ENCODE measurements around the gene ADGRD1. TPM values are rescaled to one million over a fixed set of nuclear protein-coding genes. Genes with fewer than 3 reads are reported as not detected.
"Not testable (repeated sequence)": the region's sequence is repeated elsewhere in the genome, so short reads cannot be mapped to it uniquely, and the experiment has no call there.

Gene ADGRD1
- total RNA-seq, 1 donor from 2014 or later = 0.98 TPM

GRCh38 chr12:131071234-131071820, 117.6 kb downstream of the ADGRD1 start:
- not testable (repeated sequence) for H3K36me3 Mint-ChIP-seq (ENCODE audit: low read depth); H3K4me1 Mint-ChIP-seq; H3K27me3 Mint-ChIP-seq (ENCODE audit: low read depth); H3K27ac Mint-ChIP-seq (ENCODE audit: unreplicated experiment); DNase-seq (ENCODE audit: low read depth, low spot score); H3K9me3 Mint-ChIP-seq; H3K4me3 Mint-ChIP-seq

GRCh38 chr12:131071950-131072349, 118.2 kb downstream of the ADGRD1 start:
- not testable (repeated sequence) for H3K4me1 Mint-ChIP-seq; H3K9me3 Mint-ChIP-seq; H3K36me3 Mint-ChIP-seq (ENCODE audit: low read depth); H3K27me3 Mint-ChIP-seq (ENCODE audit: low read depth); H3K27ac Mint-ChIP-seq (ENCODE audit: unreplicated experiment); DNase-seq (ENCODE audit: low read depth, low spot score); H3K4me3 Mint-ChIP-seq

- Mint-ChIP-seq H3K9me3 (no peaks in the 10 kb centered on the region), H3K4me1 (no peaks in the 10 kb centered on the region), H3K27ac (ENCODE audit: unreplicated experiment) (no peak overlapping the region), H3K36me3 (ENCODE audit: low read depth) (no peaks in the 10 kb centered on the region), H3K27me3 (ENCODE audit: low read depth) (no peaks in the 10 kb centered on the region), H3K4me3 (no peak overlapping the region)
- no peak for TF ChIP-seq CTCF (conservative IDR thresholded peaks at IDR 0.05)
- DNase-seq (ENCODE audit: low read depth, low spot score) = no peak
These were observed 118.9 kb downstream of the ADGRD1 start for GRCh38 chr12:131072451-131073230.

- no peak overlapping the region for H3K4me3 Mint-ChIP-seq
- no peaks in the 10 kb centered on the region for H3K4me1 Mint-ChIP-seq
- DNase-seq (ENCODE audit: low read depth, low spot score) = no peak
- no peak for TF ChIP-seq CTCF (conservative IDR thresholded peaks at IDR 0.05)
- no peaks in the 10 kb centered on the region for H3K36me3 Mint-ChIP-seq (ENCODE audit: low read depth)
- H3K27ac Mint-ChIP-seq (ENCODE audit: unreplicated experiment) = no peak overlapping the region
- no peaks in the 10 kb centered on the region for H3K27me3 Mint-ChIP-seq (ENCODE audit: low read depth)
- no peaks in the 10 kb centered on the region for H3K9me3 Mint-ChIP-seq
These were observed 120.7 kb downstream of the ADGRD1 start for GRCh38 chr12:131074221-131075083.

- TF ChIP-seq CTCF (conservative IDR thresholded peaks at IDR 0.05) = no peak
- no peaks in the 10 kb centered on the region for H3K27me3 Mint-ChIP-seq (ENCODE audit: low read depth)
- H3K36me3 Mint-ChIP-seq (ENCODE audit: low read depth) = no peaks in the 10 kb centered on the region
- no peak overlapping the region for H3K4me3 Mint-ChIP-seq
- no peak for DNase-seq (ENCODE audit: low read depth, low spot score)
- no peak overlapping the region for H3K27ac Mint-ChIP-seq (ENCODE audit: unreplicated experiment)
- H3K9me3 Mint-ChIP-seq = no peaks in the 10 kb centered on the region
- H3K4me1 Mint-ChIP-seq = no peaks in the 10 kb centered on the region
These were observed 121.5 kb downstream of the ADGRD1 start for GRCh38 chr12:131075194-131075593.

- no peaks in the 10 kb centered on the region for H3K36me3 Mint-ChIP-seq (ENCODE audit: low read depth)
- H3K9me3 Mint-ChIP-seq = no peaks in the 10 kb centered on the region
- TF ChIP-seq CTCF (conservative IDR thresholded peaks at IDR 0.05) = no peak
- no peak overlapping the region for H3K27ac Mint-ChIP-seq (ENCODE audit: unreplicated experiment)
- H3K4me1 Mint-ChIP-seq = no peaks in the 10 kb centered on the region
- no peaks in the 10 kb centered on the region for H3K27me3 Mint-ChIP-seq (ENCODE audit: low read depth)
- no peak overlapping the region for H3K4me3 Mint-ChIP-seq
- DNase-seq (ENCODE audit: low read depth, low spot score) = no peak
These were observed 121.9 kb downstream of the ADGRD1 start for GRCh38 chr12:131075611-131076010.
